Right lobe of liver (tissue), 6 donors: ENCODE measurements around the gene LRIG3. TPM values are rescaled to one million over a fixed set of nuclear protein-coding genes. Genes with fewer than 3 reads are reported as not detected.
A peak's percentile ranks its signal among the peaks of the same experiment; 100 is the strongest.

Experiments
- ATAC-seq, 4 donors: fragments of 200-7000 bp; cut with Tn5 transposase; one replicate each; pipeline ENCODE4 v1.9.1; 2020; ENCODE audit warnings: mild to moderate bottlenecking in 4 of 4, moderate library complexity in 4 of 4
- DNase-seq, 3 donors: peaks; one replicate each; pipeline ENCODE4 v3.0.0-alpha.2; 2020
- H3K27ac ChIP-seq, 3 donors: fragments of 200-600 bp; one replicate each; pipeline ENCODE4 v1.8.0; 2022
- H3K27me3 ChIP-seq, 2 donors: fragments of 200-600 bp; one replicate each; pipeline ENCODE4 v1.8.0; 2022
- H3K36me3 ChIP-seq, 4 donors: fragments of 200-600 bp; sonication (generic) in 1 of 4; one replicate each; pipeline versions ENCODE4 v1.5.1 to v1.8.0; 2017 to 2022; ENCODE audit warnings: control low read depth in 1 of 4
- H3K4me1 ChIP-seq, 4 donors: fragments of 200-600 bp; sonication (generic) in 1 of 4; one replicate each; pipeline versions ENCODE4 v1.5.1 to v1.8.0; 2017 to 2022; ENCODE audit warnings: control low read depth in 1 of 4
- H3K4me3 ChIP-seq, 3 donors: fragments of 200-600 bp; one replicate each; pipeline ENCODE4 v1.8.0; 2022
- H3K9me3 ChIP-seq, 4 donors: fragments of 200-600 bp; sonication (generic) in 1 of 4; one replicate each; pipeline versions ENCODE4 v1.5.1 to v1.8.0; 2017 to 2022; ENCODE audit warnings: control low read depth in 1 of 4
- POLR2A ChIP-seq: fragments of 450-650 bp; IDR thresholded peaks from one replicate; pipeline ENCODE4 v1.6.1; 2017; ENCODE audit warnings: antibody characterized with exemption, mild to moderate bottlenecking
- WGBS: methylation state at CpG from one replicate; pipeline ENCODE4 v1.1.6; 2018; ENCODE audit warnings: low coverage, low lambda C conversion rate; ENCODE audit not compliant: insufficient coverage; ENCODE audit errors: missing lambda C conversion rate; 5-methylcytosine and 5-hydroxymethylcytosine counted together
- intact Hi-C, 2 donors: fragments of 100-400 bp; cut with DNase I; formaldehyde crosslinking; loops; one replicate each; pipeline versions ENCODE4 v1.11.2 to v1.14.1; 2022
- total RNA-seq, 6 experiments: library from RNA; depleted of rRNA in 2 of 6; stranded (reverse); fragments of >200 nt in 2 of 6; fragmentation: NEBNext Ultra II Directional in 3 of 6; extraction: Animal tissue kit (Norgen Biotek cat#: 25700) in 3 of 6; gene quantifications; one replicate each; pipeline versions ENCODE4 v1.1.0 to v1.2.4, GENCODE V29; 2016 to 2023
- TF ChIP-seq, protein P1 (sequence below), 4 donors: fragments of 200-600 bp in 3 of 4; fragments of 450-650 bp in 1 of 4; IDR thresholded peaks; one replicate each; pipeline versions ENCODE4 v1.5.1 to v1.8.0; 2016 to 2022; ENCODE audit warnings: antibody characterized with exemption in 4 of 4, mild to moderate bottlenecking in 2 of 4
- donor health status: DM: no; HTN: yes; CAD: no.
- donor health status: DM: no; HTN: no; CAD: no.
- donor health status: DM: no; HTN: no; CAD: no.
- donor health status: DM: no; HTN: yes; CAD: no.
- donor health status: DM: no; HTN: yes; CAD: no.

Gene LRIG3
- total RNA-seq, 6 experiments from 2014 or later = 4.2 to 13.3 (median 8.9) TPM

- H3K4me3 ChIP-seq = no peak overlapping the region
- DNase-seq (no peak), ATAC-seq (no peak)
- TF ChIP-seq, protein P1, sequence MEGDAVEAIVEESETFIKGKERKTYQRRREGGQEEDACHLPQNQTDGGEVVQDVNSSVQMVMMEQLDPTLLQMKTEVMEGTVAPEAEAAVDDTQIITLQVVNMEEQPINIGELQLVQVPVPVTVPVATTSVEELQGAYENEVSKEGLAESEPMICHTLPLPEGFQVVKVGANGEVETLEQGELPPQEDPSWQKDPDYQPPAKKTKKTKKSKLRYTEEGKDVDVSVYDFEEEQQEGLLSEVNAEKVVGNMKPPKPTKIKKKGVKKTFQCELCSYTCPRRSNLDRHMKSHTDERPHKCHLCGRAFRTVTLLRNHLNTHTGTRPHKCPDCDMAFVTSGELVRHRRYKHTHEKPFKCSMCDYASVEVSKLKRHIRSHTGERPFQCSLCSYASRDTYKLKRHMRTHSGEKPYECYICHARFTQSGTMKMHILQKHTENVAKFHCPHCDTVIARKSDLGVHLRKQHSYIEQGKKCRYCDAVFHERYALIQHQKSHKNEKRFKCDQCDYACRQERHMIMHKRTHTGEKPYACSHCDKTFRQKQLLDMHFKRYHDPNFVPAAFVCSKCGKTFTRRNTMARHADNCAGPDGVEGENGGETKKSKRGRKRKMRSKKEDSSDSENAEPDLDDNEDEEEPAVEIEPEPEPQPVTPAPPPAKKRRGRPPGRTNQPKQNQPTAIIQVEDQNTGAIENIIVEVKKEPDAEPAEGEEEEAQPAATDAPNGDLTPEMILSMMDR (IDR thresholded peaks at IDR 0.05) = no peak
- no peak for TF ChIP-seq POLR2A
- peaks cover 0 to 9% (median 0%) of the 10 kb centered on the region in 4 donors for H3K4me1 ChIP-seq
- no peaks in the 10 kb centered on the region for H3K27me3 ChIP-seq
- H3K27ac ChIP-seq = no peak overlapping the region
- 83% methylated on average over 4 of the region's 4 CpGs for WGBS
- H3K9me3 ChIP-seq = no peaks in the 10 kb centered on the region
- no peaks in the 10 kb centered on the region for H3K36me3 ChIP-seq
- intact Hi-C loops = no loop called here
These were observed 6.8 kb upstream of the LRIG3 start for GRCh38 chr12:58927120-58927519.

DNA sequence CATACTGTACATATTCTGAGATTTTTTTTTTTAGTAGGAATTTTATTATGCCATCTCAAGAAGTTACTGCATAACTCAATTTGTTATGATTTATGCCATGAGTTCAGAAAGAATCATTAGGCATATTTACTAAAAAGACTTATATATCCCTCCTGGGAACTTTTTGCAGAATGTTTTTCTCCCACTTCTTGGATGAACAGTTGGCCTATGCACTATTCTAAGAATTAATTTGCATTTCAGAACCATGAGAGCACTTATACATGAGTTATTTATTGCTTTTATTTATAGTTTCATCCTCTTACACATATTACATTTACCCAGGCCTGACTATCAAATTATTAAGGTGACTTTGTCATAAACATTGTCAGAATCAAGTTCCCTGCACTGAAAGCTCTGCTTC, 6.3 kb upstream of the LRIG3 start:
- H3K4me1 ChIP-seq = peaks cover 0 to 14% (median 0%) of the 10 kb centered on the region in 4 donors
- H3K27ac ChIP-seq = no peak overlapping the region
- DNase-seq (no peak), ATAC-seq (no peak)
- no peaks in the 10 kb centered on the region for H3K36me3 ChIP-seq
- no peaks in the 10 kb centered on the region for H3K9me3 ChIP-seq
- H3K4me3 ChIP-seq = no peak overlapping the region
- intact Hi-C loops = no loop called here
- no peaks in the 10 kb centered on the region for H3K27me3 ChIP-seq
- TF ChIP-seq POLR2A = no peak
- TF ChIP-seq, protein P1 (IDR thresholded peaks at IDR 0.05) = no peak

- H3K9me3 ChIP-seq = no peaks in the 10 kb centered on the region
- ATAC-seq = peak in 1 of 4 donors; percentile 15
- intact Hi-C loops = no loop called here
- TF ChIP-seq, protein P1 (IDR thresholded peaks at IDR 0.05) = no peak
- no peak for TF ChIP-seq POLR2A
- peaks cover 0 to 22% (median 2%) of the 10 kb centered on the region in 4 donors for H3K4me1 ChIP-seq
- H3K36me3 ChIP-seq = no peaks in the 10 kb centered on the region
- no peaks in the 10 kb centered on the region for H3K27me3 ChIP-seq
- no peak overlapping the region for H3K4me3 ChIP-seq
- DNase-seq = no peak
- 67% methylated on average over 2 of the region's 2 CpGs for WGBS
- no peak overlapping the region for H3K27ac ChIP-seq
These were observed 5.4 kb upstream of the LRIG3 start for GRCh38 chr12:58925751-58926150.

- peak in 3 of 4 donors; percentile 4 to 53 (median 13) for ATAC-seq
- intact Hi-C loops = no loop called here
- no peak for DNase-seq
- no peaks in the 10 kb centered on the region for H3K9me3 ChIP-seq
- TF ChIP-seq, protein P1 (IDR thresholded peaks at IDR 0.05) = no peak
- no peak for TF ChIP-seq POLR2A
- H3K36me3 ChIP-seq = no peaks in the 10 kb centered on the region
- no peak overlapping the region for H3K4me3 ChIP-seq
- H3K27ac ChIP-seq = peak overlapping the region in 1 of 3 donors; percentile 5
- WGBS = 18% methylated on average over 1 of the region's 1 CpG
- no peaks in the 10 kb centered on the region for H3K27me3 ChIP-seq
- H3K4me1 ChIP-seq = peaks cover 0 to 24% (median 2%) of the 10 kb centered on the region in 4 donors
These were observed 4.9 kb upstream of the LRIG3 start for GRCh38 chr12:58925111-58925611.

- H3K4me3 ChIP-seq = no peak overlapping the region
- no peak for DNase-seq
- peaks cover 0 to 24% (median 2%) of the 10 kb centered on the region in 4 donors for H3K4me1 ChIP-seq
- WGBS = 89% methylated on average over 1 of the region's 1 CpG
- H3K9me3 ChIP-seq = no peaks in the 10 kb centered on the region
- H3K27me3 ChIP-seq = no peaks in the 10 kb centered on the region
- no peak for TF ChIP-seq POLR2A
- TF ChIP-seq, protein P1 (IDR thresholded peaks at IDR 0.05) = no peak
- H3K27ac ChIP-seq = no peak overlapping the region
- ATAC-seq = no peak
- intact Hi-C loops = no loop called here
- H3K36me3 ChIP-seq = no peaks in the 10 kb centered on the region
These were observed 4.3 kb upstream of the LRIG3 start for GRCh38 chr12:58924652-58925051.
